ENCODE results near the gene RAPGEF1. TPM values are rescaled to one million over a fixed set of nuclear protein-coding genes. Genes with fewer than 3 reads are reported as not detected.

Gene RAPGEF1
- total and polyA plus RNA-seq, 2 of the 13 experiments (the other 11 are each of a cell fraction or from before 2014, with no cell fraction given), result 21.2 to 38.9 TPM

- H4K20me1 ChIP-seq (ENCODE audit: insufficient read depth, low read length), result peaks cover 10% of the 10 kb centered on the region
- no peak overlapping the region for H3K4me3 ChIP-seq (replicated peaks in 1 of 3; ENCODE audit: insufficient read depth in 1 of 3, low read depth in 2 of 3, low read length in 3 of 3)
- ChIA-PET POLR2A (interaction anchor here (0.6 kb wide), 1 partner anchor 42 kb away, joined by 3 read pairs; no protein-coding TSS in a partner anchor), CTCF (ENCODE audit: low intra/inter-chr PET ratio, low total read pairs) (no interaction called here)
- no TSS peak for BruUV-seq (replicated peaks)
- TF ChIP-seq ZNF260 (CRISPR knock-in tag; IDR thresholded peaks at IDR 0.05; ENCODE audit: borderline replicate concordance, low read depth) (no peak), HNRNPLL (IDR thresholded peaks at IDR 0.05; ENCODE audit: low read depth, low read length, poor library complexity, severe bottlenecking) (no peak), TBX3 (IDR thresholded peaks at IDR 0.05; ENCODE audit: borderline replicate concordance) (no peak), ZNF318 (CRISPR knock-in tag; IDR thresholded peaks at IDR 0.05) (no peak), NFRKB (IDR thresholded peaks at IDR 0.05) (no peak), ZNF432 (CRISPR knock-in tag; IDR thresholded peaks at IDR 0.05; ENCODE audit: borderline replicate concordance) (no peak), ZNF282 (IDR thresholded peaks at IDR 0.05; ENCODE audit: partially characterized antibody) (no peak), ATF5 (CRISPR knock-in tag; IDR thresholded peaks at IDR 0.05; ENCODE audit: low read depth) (no peak), BATF2 (CRISPR knock-in tag; IDR thresholded peaks at IDR 0.05) (no peak)
- in situ Hi-C loops (cut with HindIII; ENCODE audit: extremely low pct_ligation_motif_present, low pct_unique_long_range_greater_than_20kb), result no loop called here
- peaks cover 56% of the 10 kb centered on the region for H3K4me1 ChIP-seq (ENCODE audit: insufficient read depth, low read length)
- ATAC-seq (no peak), FAIRE-seq (no peak), DNase-seq (ENCODE audit: low spot score) (no peak)
- H3K4me2 ChIP-seq (ENCODE audit: low read depth, low read length), result no peak overlapping the region
- no peaks in the 10 kb centered on the region for H3K27me3 ChIP-seq (ENCODE audit: control insufficient read depth in 1 of 2, insufficient read depth in 2 of 2, low read length in 2 of 2)
- 94% methylated on average over 2 of the region's 4 CpGs for WGBS (ENCODE audit: low lambda C conversion rate)
- no peak overlapping the region for H2AFZ ChIP-seq (ENCODE audit: low read length)
- intact Hi-C loops (cut with micrococcal nuclease; ENCODE audit: unreplicated experiment), result no loop called here
- no peak overlapping the region for H3K9ac ChIP-seq (ENCODE audit: insufficient read depth, low read depth, low read length)
- H3K9me3 ChIP-seq (ENCODE audit: low read length), result no peaks in the 10 kb centered on the region
- H3K36me3 ChIP-seq (replicated peaks in 1 of 2; ENCODE audit: control insufficient read depth in 1 of 2, insufficient read depth in 2 of 2, low read length in 2 of 2), result no peaks in the 10 kb centered on the region
- peaks cover 43% of the 10 kb centered on the region for H3K79me2 ChIP-seq (ENCODE audit: insufficient read depth, low read length)
- H3K27ac ChIP-seq (ENCODE audit: extremely low read length, insufficient read depth, low read length), result no peak overlapping the region
These were observed 46.0 kb downstream of the RAPGEF1 start for GRCh38 chr9:131693651-131694597.
